SK-N-SH treated with all-trans-retinoic acid at 6 μM for 48 hours (cell line): Measurements from ENCODE around the gene CLP1.

ENCODE experiments used
- CSDC2 ChIP-seq: fragments of 250-450 bp; sonication (Bioruptor Pico); IDR thresholded peaks from 2 replicates; pipeline ENCODE4 v1.5.0; 2020; ENCODE audit warnings: mild to moderate bottlenecking, moderate library complexity
- GLIS3 ChIP-seq: fragments of 250-450 bp; sonication (Bioruptor Pico); IDR thresholded peaks from 2 replicates; pipeline ENCODE4 v1.5.0; 2020; ENCODE audit warnings: mild to moderate bottlenecking, moderate library complexity
- ISL1 ChIP-seq: fragments of 250-450 bp; sonication (Bioruptor Pico); IDR thresholded peaks from 2 replicates; pipeline ENCODE4 v2.1.2; 2022; ENCODE audit warnings: mild to moderate bottlenecking, moderate library complexity
- TSHZ2 ChIP-seq: fragments of 250-450 bp; sonication (Bioruptor Pico); IDR thresholded peaks from 2 replicates; pipeline ENCODE4 v1.5.0; 2020; ENCODE audit warnings: mild to moderate bottlenecking, moderate library complexity
- ZFP3 ChIP-seq: fragments of 250-450 bp; sonication (Bioruptor Pico); IDR thresholded peaks from 2 replicates; pipeline ENCODE4 v1.5.0; 2020; ENCODE audit warnings: mild to moderate bottlenecking, moderate library complexity
- ZFP30 ChIP-seq: fragments of 450-650 bp; formaldehyde crosslinking; IDR thresholded peaks from 2 replicates; pipeline ENCODE4 v1.5.0; 2022; ENCODE audit warnings: mild to moderate bottlenecking, moderate library complexity
- TF ChIP-seq, protein P1 (sequence below): fragments of 250-450 bp; sonication (Bioruptor Pico); IDR thresholded peaks from 2 replicates; pipeline ENCODE4 v1.5.1; 2021; ENCODE audit warnings: mild to moderate bottlenecking, moderate library complexity

GRCh38 chr11:57616595-57616994 is 41.0 kb upstream of the CLP1 start:
- TF ChIP-seq GLIS3 (CRISPR knock-in tag) (no peak), TSHZ2 (no peak), ZFP3 (CRISPR knock-in tag) (no peak), CSDC2 (CRISPR knock-in tag) (no peak), ZFP30 (CRISPR knock-in tag) (no peak), ISL1 (CRISPR knock-in tag) (no peak)
- TF ChIP-seq, protein P1, sequence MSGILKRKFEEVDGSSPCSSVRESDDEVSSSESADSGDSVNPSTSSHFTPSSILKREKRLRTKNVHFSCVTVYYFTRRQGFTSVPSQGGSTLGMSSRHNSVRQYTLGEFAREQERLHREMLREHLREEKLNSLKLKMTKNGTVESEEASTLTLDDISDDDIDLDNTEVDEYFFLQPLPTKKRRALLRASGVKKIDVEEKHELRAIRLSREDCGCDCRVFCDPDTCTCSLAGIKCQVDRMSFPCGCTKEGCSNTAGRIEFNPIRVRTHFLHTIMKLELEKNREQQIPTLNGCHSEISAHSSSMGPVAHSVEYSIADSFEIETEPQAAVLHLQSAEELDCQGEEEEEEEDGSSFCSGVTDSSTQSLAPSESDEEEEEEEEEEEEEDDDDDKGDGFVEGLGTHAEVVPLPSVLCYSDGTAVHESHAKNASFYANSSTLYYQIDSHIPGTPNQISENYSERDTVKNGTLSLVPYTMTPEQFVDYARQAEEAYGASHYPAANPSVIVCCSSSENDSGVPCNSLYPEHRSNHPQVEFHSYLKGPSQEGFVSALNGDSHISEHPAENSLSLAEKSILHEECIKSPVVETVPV (CRISPR knock-in tag), result no peak
